GM19238 (cell line): ENCODE results near the gene CHST5.
"Not testable (repeated sequence)": the region's sequence is repeated elsewhere in the genome, so short reads cannot be mapped to it uniquely, and the experiment has no call there.

ENCODE experiments used
- DNase-seq: peaks from one replicate; pipeline ENCODE4 v3.0.0; 2011; ENCODE audit warnings: low spot score; ENCODE audit not compliant: insufficient read length

The CHST5 gene

GRCh38 chr16:75552951-75553350 lies 17.0 kb upstream of the CHST5 start:
- DNase-seq: no peak

GRCh38 chr16:75550211-75550662 lies 14.3 kb upstream of the CHST5 start:
- peak; percentile 56 for DNase-seq

GRCh38 chr16:75548456-75548855 lies 12.5 kb upstream of the CHST5 start:
- not testable (repeated sequence) for DNase-seq

- DNase-seq: no peak
Measured at GRCh38 chr16:75546293-75546692, 10.4 kb upstream of the CHST5 start.

GRCh38 chr16:75545879-75546278 lies 10.0 kb upstream of the CHST5 start:
- DNase-seq: not testable (repeated sequence)

- not testable (repeated sequence) for DNase-seq
Measured at GRCh38 chr16:75542462-75542861, 6.6 kb upstream of the CHST5 start.

- DNase-seq: no peak
Measured at GRCh38 chr16:75541236-75541635, 5.3 kb upstream of the CHST5 start.

GRCh38 chr16:75538882-75539565 lies 3.1 kb upstream of the CHST5 start:
- not testable (repeated sequence) for DNase-seq

GRCh38 chr16:75537776-75538175 lies 1.9 kb upstream of the CHST5 start:
- no peak for DNase-seq

- DNase-seq: no peak
Measured at GRCh38 chr16:75535211-75535843, 581 bp downstream of the CHST5 start.

GRCh38 chr16:75534560-75535205 lies 1.2 kb downstream of the CHST5 start:
- no peak for DNase-seq

GRCh38 chr16:75532791-75533190 lies 3.1 kb downstream of the CHST5 start:
- no peak for DNase-seq

- no peak for DNase-seq
Measured at GRCh38 chr16:75532142-75532765, 3.7 kb downstream of the CHST5 start.

- DNase-seq: no peak
Measured at GRCh38 chr16:75529959-75530358, 5.9 kb downstream of the CHST5 start.

GRCh38 chr16:75529056-75529905 lies 6.6 kb downstream of the CHST5 start:
- no peak for DNase-seq

GRCh38 chr16:75527825-75528299 lies 8.0 kb downstream of the CHST5 start:
- DNase-seq: no peak

- no peak for DNase-seq
Measured at GRCh38 chr16:75526032-75526790, 9.7 kb downstream of the CHST5 start.

- DNase-seq: no peak
Measured at GRCh38 chr16:75519175-75519574, 16.7 kb downstream of the CHST5 start.

GRCh38 chr16:75516189-75516966 lies 19.5 kb downstream of the CHST5 start:
- not testable (repeated sequence) for DNase-seq
